K562 (cell line): ENCODE results near the gene CLSTN1. TPM values are rescaled to one million over a fixed set of nuclear protein-coding genes. Genes with fewer than 3 reads are reported as not detected.

Experiments
- CREB5 ChIP-seq: fragments of 250-450 bp; sonication (Bioruptor Pico); IDR thresholded peaks from 2 replicates; pipeline ENCODE4 v1.5.0; 2020; ENCODE audit warnings: mild to moderate bottlenecking
- FOXA1 ChIP-seq: fragments of 450-650 bp; IDR thresholded peaks from 2 replicates; pipeline ENCODE4 v1.6.1; 2016; ENCODE audit warnings: mild to moderate bottlenecking, borderline replicate concordance
- GATAD2B ChIP-seq: fragments of 450-650 bp; IDR thresholded peaks from 2 replicates; pipeline ENCODE4 v1.6.1; 2017; ENCODE audit warnings: mild to moderate bottlenecking, borderline replicate concordance
- GTF2E2 ChIP-seq: fragments of 200-800 bp; sonication (Bioruptor generic); IDR thresholded peaks from 2 replicates; pipeline ENCODE4 v1.6.1; 2016; ENCODE audit warnings: missing genetic modification characterization, missing compliant biosample characterization
- HBP1 ChIP-seq: fragments of 450-650 bp; formaldehyde crosslinking; IDR thresholded peaks from 2 replicates; pipeline ENCODE4 v1.4.0; 2022; ENCODE audit warnings: missing genetic modification characterization
- HDAC8 ChIP-seq: fragments of 450-650 bp; IDR thresholded peaks from 2 replicates; pipeline ENCODE4 v1.6.1; 2016; ENCODE audit warnings: mild to moderate bottlenecking, missing genetic modification characterization, moderate library complexity, missing compliant biosample characterization
- MECOM ChIP-seq: fragments of 250-450 bp; sonication (Bioruptor Pico); IDR thresholded peaks from 2 replicates; pipeline ENCODE4 v1.8.0; 2022; ENCODE audit warnings: inconsistent platforms
- MTA3 ChIP-seq: fragments of 450-650 bp; formaldehyde crosslinking; IDR thresholded peaks from 2 replicates; pipeline ENCODE4 v1.6.1; 2017; ENCODE audit warnings: mild to moderate bottlenecking, borderline replicate concordance
- NR3C1 ChIP-seq: sonication (generic); formaldehyde crosslinking; IDR thresholded peaks from 2 replicates; pipeline ENCODE4 v1.8.1; 2022; ENCODE audit warnings: missing genetic modification reagents
- POLR2H ChIP-seq: IDR thresholded peaks from 2 replicates; pipeline ENCODE4 v1.6.1; 2016; ENCODE audit warnings: missing genetic modification characterization, low read depth, mild to moderate bottlenecking, control low read depth, missing compliant biosample characterization, moderate library complexity
- PURB ChIP-seq: sonication (generic); formaldehyde crosslinking; IDR thresholded peaks from 2 replicates; pipeline ENCODE4 v1.9.0; 2021; ENCODE audit warnings: low read depth, mild to moderate bottlenecking, missing genetic modification reagents
- SMAD1 ChIP-seq: fragments of 150-350 bp; IDR thresholded peaks from 2 replicates; pipeline ENCODE4 v1.6.1; 2014; ENCODE audit warnings: low read length, low read depth; ENCODE audit not compliant: partially characterized antibody
- ZNF239 ChIP-seq: fragments of 250-450 bp; sonication (Bioruptor Pico); IDR thresholded peaks from 2 replicates; pipeline ENCODE4 v1.4.0; 2020; ENCODE audit warnings: mild to moderate bottlenecking
- ZNF263 ChIP-seq: sonication (generic); formaldehyde crosslinking; IDR thresholded peaks from 2 replicates; pipeline ENCODE4 v1.8.0; 2022; ENCODE audit warnings: mild to moderate bottlenecking, missing genetic modification reagents, borderline replicate concordance
- ZNF347 ChIP-seq: fragments of 450-650 bp; formaldehyde crosslinking; IDR thresholded peaks from 2 replicates; pipeline ENCODE4 v1.4.0; 2020; ENCODE audit warnings: low read depth, mild to moderate bottlenecking, moderate library complexity
- ZNF551 ChIP-seq: fragments of 250-450 bp; sonication (Bioruptor Pico); IDR thresholded peaks from 2 replicates; pipeline ENCODE4 v1.5.0; 2021; ENCODE audit warnings: mild to moderate bottlenecking, moderate library complexity
- polyA plus RNA-seq, 8 experiments: library from polyadenylated mRNA; depleted of rRNA in 4 of 8; stranded (reverse) in 5 of 8; unstranded in 3 of 8; fragments of >200 nt; fragmentation: Nextera tagmentation in 2 of 8; fragmentation: Illumina TruSeq in 1 of 8; extraction: Ambion mirVana in 2 of 8; extraction: Trizol in 1 of 8; gene quantifications; 2 replicates each; pipeline versions ENCODE4 v1.2.1 to v1.2.3, GENCODE V29; 2011 to 2014; ENCODE audit warnings: inconsistent platforms in 1 of 8, missing spikeins in 1 of 8
- total RNA-seq, 7 experiments: library from RNA; depleted of rRNA in 6 of 7; stranded (reverse); fragments of >200 nt in 6 of 7; fragmentation: Illumina TruSeq in 2 of 7; extraction: Trizol in 2 of 7; gene quantifications; 2 replicates each; pipeline versions ENCODE4 v1.2.1 to v1.2.3, GENCODE V29; 2011 to 2021; ENCODE audit warnings: low replicate concordance in 1 of 7
- TF ChIP-seq, protein P1 (sequence below): fragments of 450-650 bp; IDR thresholded peaks from 2 replicates; pipeline ENCODE4 v1.6.1; 2018; ENCODE audit not compliant: partially characterized antibody
- TF ChIP-seq, protein P2 (sequence below), 2 experiments: IDR thresholded peaks in 1 of 2; conservative IDR thresholded peaks in 1 of 2; 2 replicates each; pipeline ENCODE4 v1.6.1; 2016; ENCODE audit warnings: low read depth in 2 of 2, mild to moderate bottlenecking in 1 of 2, missing compliant biosample characterization in 1 of 2, missing genetic modification characterization in 1 of 2, moderate library complexity in 1 of 2

The CLSTN1 gene
- total and polyA plus RNA-seq, 9 of the 15 experiments (the other 6 are each of a cell fraction or from before 2014, with no cell fraction given), result 1.1 to 32.5 (median 13.3) TPM

DNA sequence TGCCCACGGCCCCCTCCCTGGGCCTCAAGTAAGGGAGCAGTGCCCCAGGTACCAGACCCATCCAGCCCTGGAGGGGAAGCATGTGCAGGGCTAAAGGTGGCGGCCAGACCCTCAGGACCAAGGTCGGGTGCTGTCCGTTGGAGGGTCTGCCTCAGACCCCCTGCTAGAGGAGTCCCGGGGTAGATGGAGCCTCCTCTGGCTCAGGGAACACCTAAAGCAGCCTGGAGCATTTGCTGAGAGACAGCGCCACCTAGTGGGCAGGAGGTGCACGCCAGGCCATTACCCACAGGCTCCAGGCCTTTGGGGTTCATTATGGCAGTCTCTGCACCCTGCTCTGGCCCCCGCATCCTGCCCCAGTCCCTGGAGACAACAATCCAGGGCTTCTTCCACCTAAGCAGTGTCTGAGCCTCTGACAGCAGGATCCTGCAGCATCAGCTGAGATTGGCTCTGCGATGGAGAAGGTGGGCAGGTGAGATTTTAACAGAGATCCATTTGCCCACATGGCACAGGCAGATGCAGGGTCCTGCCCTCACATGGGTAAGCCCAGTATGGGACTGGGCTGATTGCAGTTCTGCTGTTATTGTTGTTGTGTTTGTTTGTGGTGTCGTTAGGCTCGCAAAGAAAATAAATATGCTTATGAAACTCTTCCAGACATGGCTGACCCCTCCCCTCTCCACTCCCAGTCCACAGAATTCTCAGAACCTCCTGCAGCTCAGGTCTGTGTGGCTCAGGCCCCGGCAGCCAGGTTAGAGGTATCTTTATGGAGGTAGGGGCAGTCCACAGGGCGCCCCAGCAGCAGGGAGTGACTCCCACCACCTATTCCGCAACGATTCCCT lies 43.9 kb upstream of the CLSTN1 start (continued):
- TF ChIP-seq ZNF263 (peak; percentile 62; the same call in 1 of the 2 replicates), MECOM (CRISPR knock-in tag) (no peak), NR3C1 (CRISPR knock-in tag) (no peak), GATAD2B (no peak), POLR2H (tag) (no peak), ZNF551 (CRISPR knock-in tag) (no peak), SMAD1 (peak; percentile 26), ZNF347 (no peak), CREB5 (CRISPR knock-in tag) (no peak), ZNF239 (CRISPR knock-in tag) (no peak), FOXA1 (no peak), HBP1 (CRISPR knock-in tag) (no peak), PURB (CRISPR knock-in tag) (no peak), MTA3 (peak; percentile 47; the same call in 1 of the 2 replicates), GTF2E2 (tag) (no peak), HDAC8 (0 out of 2 replicates have a peak, but pooled peaks have one; percentile 26)
- TF ChIP-seq, protein P1, sequence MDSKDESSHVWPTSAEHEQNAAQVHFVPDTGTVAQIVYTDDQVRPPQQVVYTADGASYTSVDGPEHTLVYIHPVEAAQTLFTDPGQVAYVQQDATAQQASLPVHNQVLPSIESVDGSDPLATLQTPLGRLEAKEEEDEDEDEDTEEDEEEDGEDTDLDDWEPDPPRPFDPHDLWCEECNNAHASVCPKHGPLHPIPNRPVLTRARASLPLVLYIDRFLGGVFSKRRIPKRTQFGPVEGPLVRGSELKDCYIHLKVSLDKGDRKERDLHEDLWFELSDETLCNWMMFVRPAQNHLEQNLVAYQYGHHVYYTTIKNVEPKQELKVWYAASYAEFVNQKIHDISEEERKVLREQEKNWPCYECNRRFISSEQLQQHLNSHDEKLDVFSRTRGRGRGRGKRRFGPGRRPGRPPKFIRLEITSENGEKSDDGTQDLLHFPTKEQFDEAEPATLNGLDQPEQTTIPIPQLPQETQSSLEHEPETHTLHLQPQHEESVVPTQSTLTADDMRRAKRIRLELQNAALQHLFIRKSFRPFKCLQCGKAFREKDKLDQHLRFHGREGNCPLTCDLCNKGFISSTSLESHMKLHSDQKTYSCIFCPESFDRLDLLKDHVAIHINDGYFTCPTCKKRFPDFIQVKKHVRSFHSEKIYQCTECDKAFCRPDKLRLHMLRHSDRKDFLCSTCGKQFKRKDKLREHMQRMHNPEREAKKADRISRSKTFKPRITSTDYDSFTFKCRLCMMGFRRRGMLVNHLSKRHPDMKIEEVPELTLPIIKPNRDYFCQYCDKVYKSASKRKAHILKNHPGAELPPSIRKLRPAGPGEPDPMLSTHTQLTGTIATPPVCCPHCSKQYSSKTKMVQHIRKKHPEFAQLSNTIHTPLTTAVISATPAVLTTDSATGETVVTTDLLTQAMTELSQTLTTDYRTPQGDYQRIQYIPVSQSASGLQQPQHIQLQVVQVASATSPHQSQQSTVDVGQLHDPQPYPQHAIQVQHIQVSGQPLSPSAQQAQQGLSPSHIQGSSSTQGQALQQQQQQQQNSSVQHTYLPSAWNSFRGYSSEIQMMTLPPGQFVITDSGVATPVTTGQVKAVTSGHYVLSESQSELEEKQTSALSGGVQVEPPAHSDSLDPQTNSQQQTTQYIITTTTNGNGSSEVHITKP, result no peak
- TF ChIP-seq, protein P2, sequence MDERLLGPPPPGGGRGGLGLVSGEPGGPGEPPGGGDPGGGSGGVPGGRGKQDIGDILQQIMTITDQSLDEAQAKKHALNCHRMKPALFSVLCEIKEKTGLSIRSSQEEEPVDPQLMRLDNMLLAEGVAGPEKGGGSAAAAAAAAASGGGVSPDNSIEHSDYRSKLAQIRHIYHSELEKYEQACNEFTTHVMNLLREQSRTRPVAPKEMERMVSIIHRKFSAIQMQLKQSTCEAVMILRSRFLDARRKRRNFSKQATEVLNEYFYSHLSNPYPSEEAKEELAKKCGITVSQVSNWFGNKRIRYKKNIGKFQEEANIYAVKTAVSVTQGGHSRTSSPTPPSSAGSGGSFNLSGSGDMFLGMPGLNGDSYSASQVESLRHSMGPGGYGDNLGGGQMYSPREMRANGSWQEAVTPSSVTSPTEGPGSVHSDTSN (CRISPR knock-in tag; IDR thresholded peaks at IDR 0.05; ENCODE audit: low read depth), result no peak
- TF ChIP-seq, protein P2 (tag; conservative IDR thresholded peaks at IDR 0.05; ENCODE audit: low read depth), result no peak
